GM23248 (cell line): ENCODE measurements around the gene TAF6L. TPM values are rescaled to one million over a fixed set of nuclear protein-coding genes. Genes with fewer than 3 reads are reported as not detected.

Experiments used
- DNase-seq: peaks from one replicate; pipeline ENCODE4 v3.0.0-alpha.2; 2015
- H2AFZ ChIP-seq: fragments of 200-600 bp; sonication (generic); 2 replicates; pipeline ENCODE4 v1.6.1; 2016; ENCODE audit warnings: antibody characterized with exemption
- H3F3A ChIP-seq: fragments of 200-600 bp; sonication (generic); 2 replicates; pipeline ENCODE4 v1.6.1; 2016; ENCODE audit warnings: mild to moderate bottlenecking, antibody characterized with exemption, mixed run types; ENCODE audit not compliant: insufficient read depth
- H3K27ac ChIP-seq: fragments of 200-600 bp; sonication (generic); 2 replicates; pipeline ENCODE4 v1.5.1; 2016; ENCODE audit warnings: mild to moderate bottlenecking
- H3K27me3 ChIP-seq: fragments of 200-600 bp; sonication (generic); replicated peaks from 2 replicates; pipeline ENCODE4 v1.6.1; 2016; ENCODE audit warnings: mild to moderate bottlenecking; ENCODE audit not compliant: insufficient read depth
- H3K36me3 ChIP-seq: fragments of 200-600 bp; sonication (generic); 2 replicates; pipeline ENCODE4 v1.6.1; 2016; ENCODE audit warnings: low read depth, mild to moderate bottlenecking
- H3K4me1 ChIP-seq: fragments of 200-600 bp; sonication (generic); 2 replicates; pipeline ENCODE4 v1.6.1; 2016; ENCODE audit warnings: mild to moderate bottlenecking; ENCODE audit not compliant: insufficient read depth
- H3K4me2 ChIP-seq: fragments of 200-600 bp; sonication (generic); one replicate; pipeline ENCODE4 v1.6.1; 2016; ENCODE audit warnings: mild to moderate bottlenecking; ENCODE audit not compliant: unreplicated experiment
- H3K4me3 ChIP-seq: fragments of 200-600 bp; sonication (generic); 2 replicates; pipeline ENCODE4 v1.5.1; 2016; ENCODE audit warnings: mild to moderate bottlenecking
- H3K79me2 ChIP-seq: fragments of 200-600 bp; sonication (generic); 2 replicates; pipeline ENCODE4 v1.6.1; 2016; ENCODE audit warnings: mild to moderate bottlenecking; ENCODE audit not compliant: insufficient read depth
- H3K9ac ChIP-seq: fragments of 200-600 bp; sonication (generic); 2 replicates; pipeline ENCODE4 v1.6.1; 2016; ENCODE audit warnings: mild to moderate bottlenecking
- H3K9me2 ChIP-seq: fragments of 200-600 bp; sonication (generic); 2 replicates; pipeline ENCODE4 v1.6.1; 2016; ENCODE audit warnings: mixed run types, mild to moderate bottlenecking, moderate library complexity; ENCODE audit not compliant: insufficient read depth
- H3K9me3 ChIP-seq: fragments of 200-600 bp; sonication (generic); one replicate; pipeline ENCODE4 v1.6.1; 2017; ENCODE audit warnings: low read depth
- H4K20me1 ChIP-seq: fragments of 200-600 bp; sonication (generic); 2 replicates; pipeline ENCODE4 v1.6.0; 2016; ENCODE audit not compliant: insufficient read depth
- EZH2 ChIP-seq: fragments of 200-600 bp; sonication (generic); IDR thresholded peaks from 2 replicates; pipeline ENCODE4 v1.6.1; 2018; ENCODE audit warnings: antibody characterized with exemption, mild to moderate bottlenecking; ENCODE audit not compliant: insufficient read depth, poor library complexity, severe bottlenecking
- EZH2phosphoT487 ChIP-seq: fragments of 200-600 bp; sonication (generic); IDR thresholded peaks from 2 replicates; pipeline ENCODE4 v1.6.1; 2018; ENCODE audit warnings: antibody characterized with exemption, moderate library complexity, mild to moderate bottlenecking, low read depth; ENCODE audit not compliant: insufficient read depth
- WGBS, 2 experiments: methylation state at CpG; one replicate each; pipeline ENCODE4 v1.1.6; 2015 to 2017; ENCODE audit warnings: low lambda C conversion rate in 2 of 2, low coverage in 1 of 2; ENCODE audit errors: missing lambda C conversion rate in 2 of 2; 5-methylcytosine and 5-hydroxymethylcytosine counted together
- in situ Hi-C: fragments of 300-500 bp; cut with MboI; formaldehyde crosslinking; loops from 2 replicates; pipeline ENCODE4 v1.15.0; 2020
- polyA plus RNA-seq: library from polyadenylated mRNA; unstranded; fragments of >200 nt; fragmentation: Nextera tagmentation; extraction: Ambion mirVana; gene quantifications from 2 replicates; pipeline ENCODE4 v1.2.1, GENCODE V29; 2016
- total RNA-seq: library from RNA; depleted of rRNA; stranded (reverse); fragments of >200 nt; shearing (Covaris generic); gene quantifications from 2 replicates; pipeline ENCODE4 v1.2.3, GENCODE V29; 2014

Gene TAF6L
- total and polyA plus RNA-seq, 2 experiments from 2014 or later, result 8.2 to 11.6 TPM

DNA sequence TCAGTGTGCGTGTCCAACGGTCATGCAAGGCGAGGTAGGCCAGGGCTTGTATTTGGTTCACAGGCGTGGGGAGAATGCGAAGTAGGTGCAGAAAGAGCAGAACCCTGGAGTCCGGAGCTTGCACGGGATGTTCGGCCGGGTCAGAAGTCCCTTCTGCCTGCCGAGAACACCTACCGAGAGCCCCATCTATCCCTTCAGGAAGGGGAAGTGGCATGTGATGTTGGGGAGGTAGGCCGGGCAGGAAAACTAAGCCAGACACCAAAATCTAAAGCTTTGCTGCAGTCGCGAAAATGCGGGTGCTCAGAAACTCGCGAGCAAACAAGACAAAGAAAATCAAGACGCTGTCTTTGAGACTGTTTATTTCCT, 435 bp upstream of the TAF6L start:
- H3K27ac ChIP-seq, result peak overlapping the region; percentile 82
- H3K36me3 ChIP-seq, result peaks cover 10% of the 10 kb centered on the region; the same call in 1 of the 2 replicates
- WGBS, 2 experiments, result 3 to 4% methylated on average over 18 of the region's 18 CpGs
- DNase-seq, result peak; percentile 65
- peak overlapping the region; percentile 70 for H3K4me3 ChIP-seq
- TF ChIP-seq EZH2phosphoT487 (no peak), EZH2 (no peak)
- peaks cover 20% of the 10 kb centered on the region for H3F3A ChIP-seq
- no peaks in the 10 kb centered on the region for H3K27me3 ChIP-seq
- no peaks in the 10 kb centered on the region for H3K9me3 ChIP-seq
- peak overlapping the region; percentile 81 for H3K9ac ChIP-seq
- no peaks in the 10 kb centered on the region for H4K20me1 ChIP-seq
- H3K4me2 ChIP-seq, result peak overlapping the region; percentile 79
- H3K4me1 ChIP-seq, result peaks cover 18% of the 10 kb centered on the region
- H3K79me2 ChIP-seq, result peaks cover 23% of the 10 kb centered on the region
- peak overlapping the region; percentile 90 for H2AFZ ChIP-seq
- in situ Hi-C loops, result no loop called here
- no peaks in the 10 kb centered on the region for H3K9me2 ChIP-seq

GRCh38 chr11:62774407-62774806, 3.2 kb downstream of the TAF6L start:
- Histone ChIP-seq H3K9me3 (no peaks in the 10 kb centered on the region), H3K27me3 (no peaks in the 10 kb centered on the region), H4K20me1 (no peaks in the 10 kb centered on the region), H3K4me2 (no peak overlapping the region), H2AFZ (no peak overlapping the region), H3K4me3 (no peak overlapping the region), H3K27ac (no peak overlapping the region), H3K36me3 (no peaks in the 10 kb centered on the region), H3K9ac (no peak overlapping the region), H3K79me2 (peaks cover 23% of the 10 kb centered on the region), H3F3A (peaks cover 13% of the 10 kb centered on the region), H3K9me2 (no peaks in the 10 kb centered on the region), H3K4me1 (peaks cover 18% of the 10 kb centered on the region)
- TF ChIP-seq EZH2phosphoT487, result no peak
- no peak for TF ChIP-seq EZH2
- 85% methylated on average over 6 of the region's 6 CpGs for WGBS, 2 experiments
- no peak for DNase-seq
- in situ Hi-C loops, result no loop called here

DNA sequence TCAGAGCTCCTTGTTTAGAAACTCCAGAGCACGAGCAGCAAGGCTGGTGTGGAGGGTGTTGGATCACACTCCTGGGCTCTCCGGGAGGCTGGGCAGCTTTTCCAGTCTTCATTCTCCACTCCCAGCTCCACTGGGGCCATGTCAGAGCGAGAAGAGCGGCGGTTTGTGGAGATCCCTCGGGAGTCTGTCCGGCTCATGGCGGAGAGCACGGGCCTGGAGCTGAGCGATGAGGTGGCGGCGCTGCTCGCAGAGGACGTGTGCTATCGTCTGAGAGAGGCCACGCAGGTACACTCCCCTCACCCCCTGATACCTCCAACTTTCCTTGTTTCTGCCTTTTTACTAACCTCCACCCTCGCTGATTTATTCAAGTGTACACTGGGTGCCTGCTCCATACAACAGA, 4.5 kb downstream of the TAF6L start:
- no peak overlapping the region for H3K4me2 ChIP-seq
- no peak overlapping the region for H3K27ac ChIP-seq
- WGBS, 2 experiments, result 96 to 97% methylated on average over 17 of the region's 17 CpGs
- H3K4me3 ChIP-seq, result no peak overlapping the region
- DNase-seq, result no peak
- H3K36me3 ChIP-seq, result no peaks in the 10 kb centered on the region
- H3K9ac ChIP-seq, result no peak overlapping the region
- H3K9me2 ChIP-seq, result no peaks in the 10 kb centered on the region
- peaks cover 23% of the 10 kb centered on the region for H3K79me2 ChIP-seq
- H3K4me1 ChIP-seq, result peaks cover 10% of the 10 kb centered on the region; the same call in 1 of the 2 replicates
- H2AFZ ChIP-seq, result no peak overlapping the region
- H3K27me3 ChIP-seq, result no peaks in the 10 kb centered on the region
- no peak for TF ChIP-seq EZH2
- no peak for TF ChIP-seq EZH2phosphoT487
- in situ Hi-C loops, result no loop called here
- H4K20me1 ChIP-seq, result no peaks in the 10 kb centered on the region
- H3K9me3 ChIP-seq, result no peaks in the 10 kb centered on the region
- peaks cover 3% of the 10 kb centered on the region for H3F3A ChIP-seq

DNA sequence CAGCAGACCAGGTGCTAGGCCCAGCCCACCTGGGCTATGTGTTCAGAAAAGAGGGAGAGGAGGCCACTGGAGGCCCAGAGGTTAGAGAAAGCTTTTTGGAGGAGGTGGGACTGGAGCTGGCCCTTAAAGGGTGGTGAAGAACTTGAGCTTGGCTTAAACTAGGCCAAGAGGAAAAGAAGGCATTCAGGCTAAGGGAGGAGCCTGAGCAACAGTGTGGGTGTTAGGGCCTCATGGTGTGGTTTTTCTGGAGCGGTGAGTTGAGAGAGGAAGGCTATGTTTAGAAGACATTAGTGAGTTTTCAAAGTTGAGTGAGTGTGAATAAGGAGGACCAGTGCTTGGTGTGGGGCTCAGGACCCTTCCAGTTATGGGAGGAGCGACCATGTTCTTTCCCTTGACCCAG, 6.2 kb downstream of the TAF6L start:
- Histone ChIP-seq H3K4me3 (no peak overlapping the region), H3K4me2 (no peak overlapping the region), H2AFZ (no peak overlapping the region), H4K20me1 (no peaks in the 10 kb centered on the region), H3K79me2 (peaks cover 16% of the 10 kb centered on the region), H3K27me3 (no peaks in the 10 kb centered on the region), H3K9me3 (no peaks in the 10 kb centered on the region), H3K9me2 (no peaks in the 10 kb centered on the region), H3K4me1 (0 out of 2 replicates have a peak, but pooled peaks cover 2% of the 10 kb centered on the region), H3K9ac (no peak overlapping the region), H3K36me3 (no peaks in the 10 kb centered on the region), H3K27ac (no peak overlapping the region), H3F3A (no peaks in the 10 kb centered on the region)
- in situ Hi-C loops, result no loop called here
- DNase-seq, result no peak
- 75 to 82% methylated on average over 2 of the region's 2 CpGs for WGBS, 2 experiments
- TF ChIP-seq EZH2, result no peak
- TF ChIP-seq EZH2phosphoT487, result no peak

DNA sequence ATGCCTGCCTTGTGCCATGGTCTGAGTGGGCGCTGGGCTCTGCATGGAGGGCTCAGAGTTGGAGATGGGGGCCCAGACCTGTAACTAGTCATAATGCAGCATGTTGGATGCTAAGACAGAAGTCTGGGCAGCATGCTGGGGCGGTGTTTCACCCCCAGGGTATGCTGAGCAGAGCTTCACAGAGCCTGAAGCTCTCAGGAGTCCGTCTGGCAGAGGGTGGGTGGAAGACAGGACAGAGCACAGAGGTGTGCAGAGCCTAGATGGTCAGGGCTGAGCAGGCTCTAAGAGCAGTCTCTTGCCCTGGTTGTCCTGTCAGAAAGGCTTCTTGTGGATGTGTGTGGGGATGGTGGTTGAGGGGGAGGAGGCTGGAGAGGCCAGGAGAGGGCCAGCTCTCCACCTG, 7.2 kb downstream of the TAF6L start:
- Histone ChIP-seq H3K9ac (no peak overlapping the region), H3K79me2 (peaks cover 5% of the 10 kb centered on the region), H2AFZ (no peak overlapping the region), H3K4me2 (no peak overlapping the region), H3K27ac (no peak overlapping the region), H3F3A (no peaks in the 10 kb centered on the region), H3K36me3 (no peaks in the 10 kb centered on the region), H3K4me3 (no peak overlapping the region), H3K4me1 (no peaks in the 10 kb centered on the region), H4K20me1 (no peaks in the 10 kb centered on the region), H3K9me3 (no peaks in the 10 kb centered on the region), H3K9me2 (no peaks in the 10 kb centered on the region), H3K27me3 (no peaks in the 10 kb centered on the region)
- in situ Hi-C loops, result no loop called here
- 94 to 100% methylated on average over 3 of the region's 3 CpGs for WGBS, 2 experiments
- TF ChIP-seq EZH2phosphoT487 (no peak), EZH2 (no peak)
- no peak for DNase-seq
